WTC11 (cell line): ENCODE data around the gene DDX28. TPM values are rescaled to one million over a fixed set of nuclear protein-coding genes. Genes with fewer than 3 reads are reported as not detected.

Source experiments
- ATAC-seq: fragments of 200-7000 bp; cut with Tn5 transposase; 2 replicates; pipeline ENCODE4 v1.10.0; 2021; ENCODE audit warnings: mild to moderate bottlenecking, moderate library complexity
- CTCF ChIA-PET: fragments of 300-600 bp; sonication (Branson Sonifier 250); formaldehyde crosslinking; loops from one replicate; lab custom pipeline; 2021; ENCODE audit warnings: antibody characterized with exemption; lab: Charles Lee
- POLR2A ChIA-PET: fragments of 350-600 bp; sonication (Branson Sonifier 250); formaldehyde crosslinking; loops from one replicate; lab custom pipeline; 2021; ENCODE audit warnings: antibody characterized with exemption; lab: Charles Lee
- DNase-seq: peaks from one replicate; pipeline ENCODE4 v3.0.0; 2021; ENCODE audit warnings: low spot score
- H3K27ac Mint-ChIP-seq: 2 replicates; pipeline ENCODE4 v1.8.0; 2021; ENCODE audit warnings: mixed read lengths
- H3K27me3 Mint-ChIP-seq: 2 replicates; pipeline ENCODE4 v1.8.0; 2021; ENCODE audit warnings: low read depth, mild to moderate bottlenecking, moderate library complexity, mixed read lengths
- H3K36me3 Mint-ChIP-seq: 2 replicates; pipeline ENCODE4 v1.8.0; 2021; ENCODE audit warnings: mixed read lengths
- H3K4me1 Mint-ChIP-seq: 2 replicates; pipeline ENCODE4 v1.8.0; 2022; ENCODE audit warnings: mixed read lengths
- H3K4me3 Mint-ChIP-seq: 2 replicates; pipeline ENCODE4 v1.8.0; 2021; ENCODE audit warnings: mild to moderate bottlenecking, moderate library complexity, mixed read lengths
- H3K9me3 Mint-ChIP-seq: 2 replicates; pipeline ENCODE4 v1.8.0; 2021; ENCODE audit warnings: mixed read lengths
- ELF4 ChIP-seq: sonication (generic); formaldehyde crosslinking; IDR thresholded peaks from 2 replicates; pipeline ENCODE4 v1.8.1; 2022; ENCODE audit warnings: low read depth, mild to moderate bottlenecking, moderate library complexity, missing genetic modification reagents
- EMX1 ChIP-seq: fragments of 250-450 bp; sonication (Bioruptor Pico); IDR thresholded peaks from 2 replicates; pipeline ENCODE4 v1.8.0; 2021; ENCODE audit warnings: mild to moderate bottlenecking
- ESRRA ChIP-seq: sonication (generic); formaldehyde crosslinking; IDR thresholded peaks from 2 replicates; pipeline ENCODE4 v1.8.1; 2022; ENCODE audit warnings: mild to moderate bottlenecking, missing genetic modification reagents, borderline replicate concordance
- FOXJ3 ChIP-seq: sonication (generic); formaldehyde crosslinking; IDR thresholded peaks from 2 replicates; pipeline ENCODE4 v1.9.0; 2021; ENCODE audit warnings: missing genetic modification reagents, mild to moderate bottlenecking, borderline replicate concordance
- IRF2 ChIP-seq: sonication (generic); formaldehyde crosslinking; IDR thresholded peaks from 2 replicates; pipeline ENCODE4 v1.8.0; 2022; ENCODE audit warnings: low read depth, missing genetic modification reagents, borderline replicate concordance
- JAZF1 ChIP-seq: fragments of 250-450 bp; sonication (Bioruptor Pico); IDR thresholded peaks from 2 replicates; pipeline ENCODE4 v1.9.0; 2021; ENCODE audit warnings: moderate library complexity, mild to moderate bottlenecking, inconsistent platforms
- JUN ChIP-seq: sonication (generic); formaldehyde crosslinking; IDR thresholded peaks from 2 replicates; pipeline ENCODE4 v1.8.0; 2023; ENCODE audit warnings: mild to moderate bottlenecking, missing genetic modification reagents
- MXD4 ChIP-seq: fragments of 250-450 bp; sonication (Bioruptor Pico); IDR thresholded peaks from 2 replicates; pipeline ENCODE4 v1.8.0; 2021; ENCODE audit warnings: mild to moderate bottlenecking, moderate library complexity, borderline replicate concordance
- MYBL2 ChIP-seq: sonication (generic); formaldehyde crosslinking; IDR thresholded peaks from 2 replicates; pipeline ENCODE4 v1.8.1; 2023; ENCODE audit warnings: mild to moderate bottlenecking, moderate library complexity, missing genetic modification reagents
- NR1H2 ChIP-seq: sonication (generic); formaldehyde crosslinking; IDR thresholded peaks from 2 replicates; pipeline ENCODE4 v1.9.0; 2021; ENCODE audit warnings: mild to moderate bottlenecking, moderate library complexity, missing genetic modification reagents
- NR3C1 ChIP-seq: sonication (generic); formaldehyde crosslinking; conservative IDR thresholded peaks from 2 replicates; pipeline ENCODE4 v1.8.1; 2023; ENCODE audit warnings: low read depth, mild to moderate bottlenecking, missing genetic modification reagents
- PRRX2 ChIP-seq: fragments of 250-450 bp; sonication (Bioruptor Pico); IDR thresholded peaks from 2 replicates; pipeline ENCODE4 v1.8.0; 2021; ENCODE audit warnings: mild to moderate bottlenecking
- RELA ChIP-seq: sonication (generic); formaldehyde crosslinking; IDR thresholded peaks from 2 replicates; pipeline ENCODE4 v1.8.1; 2022; ENCODE audit warnings: missing genetic modification reagents, mild to moderate bottlenecking, borderline replicate concordance
- RORB ChIP-seq: fragments of 250-450 bp; sonication (Bioruptor Pico); IDR thresholded peaks from 2 replicates; pipeline ENCODE4 v1.9.0; 2021; ENCODE audit warnings: mild to moderate bottlenecking
- SP1 ChIP-seq: sonication (generic); formaldehyde crosslinking; conservative IDR thresholded peaks from 2 replicates; pipeline ENCODE4 v1.8.1; 2022; ENCODE audit warnings: missing genetic modification reagents
- TCF7 ChIP-seq: sonication (generic); formaldehyde crosslinking; IDR thresholded peaks from 2 replicates; pipeline ENCODE4 v1.8.0; 2022; ENCODE audit warnings: mild to moderate bottlenecking, low read depth, missing genetic modification reagents, moderate library complexity
- ZNF263 ChIP-seq: sonication (generic); formaldehyde crosslinking; IDR thresholded peaks from 2 replicates; pipeline ENCODE4 v1.8.1; 2022; ENCODE audit warnings: low read depth, mild to moderate bottlenecking, moderate library complexity, missing genetic modification reagents
- ZNF671 ChIP-seq: fragments of 250-450 bp; sonication (Bioruptor Pico); IDR thresholded peaks from 2 replicates; pipeline ENCODE4 v1.8.0; 2021; ENCODE audit warnings: mild to moderate bottlenecking
- total RNA-seq: library from RNA; stranded (reverse); gene quantifications from 3 replicates; pipeline ENCODE4 v1.2.3, GENCODE V29; 2021
- TF ChIP-seq, protein P1 (sequence below): sonication (generic); formaldehyde crosslinking; conservative IDR thresholded peaks from 2 replicates; pipeline ENCODE4 v1.8.1; 2022; ENCODE audit warnings: mild to moderate bottlenecking, missing genetic modification reagents
- TF ChIP-seq, protein P2 (sequence below): fragments of 250-450 bp; sonication (Bioruptor Pico); conservative IDR thresholded peaks from 2 replicates; pipeline ENCODE4 v1.9.0; 2021; ENCODE audit warnings: mild to moderate bottlenecking
- TF ChIP-seq, protein P3 (sequence below): sonication (generic); formaldehyde crosslinking; IDR thresholded peaks from 2 replicates; pipeline ENCODE4 v1.8.1; 2022; ENCODE audit warnings: low read depth, missing genetic modification reagents, borderline replicate concordance
- TF ChIP-seq, protein P4 (sequence below): sonication (generic); formaldehyde crosslinking; IDR thresholded peaks from 2 replicates; pipeline ENCODE4 v1.8.1; 2022; ENCODE audit warnings: low read depth, mild to moderate bottlenecking, moderate library complexity, missing genetic modification reagents, borderline replicate concordance
- TF ChIP-seq, protein P5 (sequence below): sonication (generic); formaldehyde crosslinking; IDR thresholded peaks from 2 replicates; pipeline ENCODE4 v1.8.1; 2022; ENCODE audit warnings: mild to moderate bottlenecking, moderate library complexity, missing genetic modification reagents
- TF ChIP-seq, protein P6 (sequence below): sonication (generic); formaldehyde crosslinking; IDR thresholded peaks from 2 replicates; pipeline ENCODE4 v1.8.1; 2023; ENCODE audit warnings: mild to moderate bottlenecking, missing genetic modification reagents, moderate library complexity
- TF ChIP-seq, protein P7 (sequence below): fragments of 250-450 bp; sonication (Bioruptor Pico); IDR thresholded peaks from 2 replicates; pipeline ENCODE4 v1.9.0; 2021; ENCODE audit warnings: mild to moderate bottlenecking, borderline replicate concordance

The DDX28 gene
- total RNA-seq, 1 experiment from 2014 or later, result 15.2 TPM

DNA sequence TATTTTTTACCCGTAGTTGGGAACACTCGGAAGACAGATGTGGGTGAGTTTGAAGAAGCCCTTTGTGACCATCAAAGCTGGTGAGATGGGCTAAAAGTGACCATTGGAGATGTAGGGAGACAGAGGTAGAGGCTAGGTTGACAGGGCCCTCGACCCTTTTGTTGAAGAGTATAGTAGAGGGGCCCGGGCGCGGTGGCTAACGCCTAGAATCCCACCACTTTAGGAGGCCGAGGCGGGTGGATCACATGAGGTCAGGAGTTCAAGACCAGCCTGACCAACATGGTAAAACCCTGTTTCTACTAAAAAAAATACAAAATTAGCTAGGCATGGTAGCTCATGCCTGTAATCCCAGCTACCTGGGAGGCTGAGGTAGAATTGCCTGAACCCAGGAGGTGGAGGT lies 45.9 kb upstream of the DDX28 start:
- Mint-ChIP-seq H3K4me3 (no peak overlapping the region), H3K4me1 (no peaks in the 10 kb centered on the region), H3K27ac (no peak overlapping the region), H3K36me3 (peaks cover 26% of the 10 kb centered on the region), H3K9me3 (no peaks in the 10 kb centered on the region), H3K27me3 (no peaks in the 10 kb centered on the region)
- DNase-seq, result no peak
- POLR2A ChIA-PET, result no interaction called here
- no peak for ATAC-seq
- TF ChIP-seq, protein P1, sequence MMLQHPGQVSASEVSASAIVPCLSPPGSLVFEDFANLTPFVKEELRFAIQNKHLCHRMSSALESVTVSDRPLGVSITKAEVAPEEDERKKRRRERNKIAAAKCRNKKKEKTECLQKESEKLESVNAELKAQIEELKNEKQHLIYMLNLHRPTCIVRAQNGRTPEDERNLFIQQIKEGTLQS (CRISPR knock-in tag), result no peak
- no peak for TF ChIP-seq NR1H2 (CRISPR knock-in tag)
- TF ChIP-seq FOXJ3 (CRISPR knock-in tag), result no peak
- TF ChIP-seq PRRX2 (CRISPR knock-in tag), result no peak
- no peak for TF ChIP-seq RELA (CRISPR knock-in tag)
- no peak for TF ChIP-seq NR3C1
- TF ChIP-seq TCF7 (CRISPR knock-in tag), result no peak
- TF ChIP-seq ZNF671 (CRISPR knock-in tag), result no peak
- no peak for TF ChIP-seq ZNF263 (CRISPR knock-in tag)
- TF ChIP-seq, protein P2, sequence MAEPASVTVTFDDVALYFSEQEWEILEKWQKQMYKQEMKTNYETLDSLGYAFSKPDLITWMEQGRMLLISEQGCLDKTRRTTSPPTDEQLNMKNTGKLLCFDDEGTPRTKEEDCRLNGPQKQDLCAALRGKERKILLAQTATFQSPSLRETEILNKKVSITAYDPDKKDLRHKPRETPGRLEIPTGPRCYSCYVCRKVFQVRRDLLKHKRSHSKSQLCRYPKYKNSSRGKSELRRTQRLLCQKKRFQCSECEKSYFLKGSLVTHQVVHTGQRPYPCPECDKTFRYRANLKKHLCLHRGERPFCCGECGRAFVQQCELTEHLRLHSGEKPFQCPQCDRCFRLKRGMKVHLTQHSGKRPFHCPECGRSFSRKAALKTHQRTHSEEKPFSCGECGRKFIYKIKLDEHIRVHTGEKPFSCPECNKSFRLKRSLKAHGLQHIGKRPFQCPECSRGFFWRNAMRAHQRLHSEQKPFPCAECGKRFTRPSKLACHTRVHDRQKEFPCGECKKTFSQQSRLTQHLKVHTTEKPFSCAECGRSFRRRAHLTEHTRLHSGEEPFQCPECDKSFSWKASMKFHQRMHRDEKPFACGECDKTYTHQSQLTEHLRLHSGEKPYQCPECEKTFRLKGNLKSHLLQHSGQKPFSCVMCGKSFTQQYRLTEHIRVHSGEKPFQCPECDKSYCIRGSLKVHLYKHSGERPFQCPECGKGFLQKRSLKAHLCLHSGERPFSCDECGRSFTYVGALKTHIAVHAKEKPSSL (CRISPR knock-in tag), result no peak
- no peak for TF ChIP-seq JAZF1 (CRISPR knock-in tag)
- CTCF ChIA-PET, result interaction anchor here (0.6 to 0.9 kb wide), 2 partner anchors 15 to 252 kb away, joined by 3 to 7 read pairs; no protein-coding TSS in a partner anchor

DNA sequence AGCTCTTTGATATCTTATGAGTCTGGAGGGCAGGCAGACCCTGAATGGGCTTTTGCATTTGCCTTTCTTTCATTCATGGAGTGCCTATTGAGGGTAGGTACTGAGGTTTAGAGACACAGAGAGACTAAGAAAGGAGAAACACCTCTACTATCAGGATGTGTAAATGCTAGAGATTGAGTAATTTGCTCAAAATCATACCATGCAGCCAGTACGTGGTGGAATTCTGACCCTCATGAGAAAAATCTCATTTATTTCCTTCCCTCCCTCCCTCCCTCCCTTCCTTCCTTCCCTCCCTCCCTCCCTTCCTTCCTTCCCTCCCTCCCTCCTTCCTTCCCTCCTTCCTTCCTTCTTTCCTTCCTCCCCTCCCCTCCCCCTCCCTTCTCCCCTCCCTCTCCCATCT lies 43.7 kb upstream of the DDX28 start:
- no peaks in the 10 kb centered on the region for H3K27me3 Mint-ChIP-seq
- H3K4me3 Mint-ChIP-seq, result no peak overlapping the region
- ChIA-PET POLR2A (interaction anchor here (0.5 kb wide), 1 partner anchor 151 kb away, joined by 3 read pairs; no protein-coding TSS in a partner anchor), CTCF (interaction anchor here (1.0 kb wide), 1 partner anchor 17 kb away, joined by 3 read pairs; no protein-coding TSS in a partner anchor)
- H3K9me3 Mint-ChIP-seq, result no peaks in the 10 kb centered on the region
- no peak for DNase-seq
- H3K4me1 Mint-ChIP-seq, result no peaks in the 10 kb centered on the region
- H3K36me3 Mint-ChIP-seq, result peaks cover 17% of the 10 kb centered on the region
- no peak for ATAC-seq
- H3K27ac Mint-ChIP-seq, result no peak overlapping the region
- TF ChIP-seq MYBL2 (no peak), ESRRA (CRISPR knock-in tag) (no peak), SP1 (no peak), TCF7 (CRISPR knock-in tag) (no peak), MXD4 (CRISPR knock-in tag) (no peak), ELF4 (CRISPR knock-in tag) (no peak), EMX1 (no peak), IRF2 (CRISPR knock-in tag) (no peak), RORB (no peak), JUN (CRISPR knock-in tag) (no peak)
- TF ChIP-seq, protein P3, sequence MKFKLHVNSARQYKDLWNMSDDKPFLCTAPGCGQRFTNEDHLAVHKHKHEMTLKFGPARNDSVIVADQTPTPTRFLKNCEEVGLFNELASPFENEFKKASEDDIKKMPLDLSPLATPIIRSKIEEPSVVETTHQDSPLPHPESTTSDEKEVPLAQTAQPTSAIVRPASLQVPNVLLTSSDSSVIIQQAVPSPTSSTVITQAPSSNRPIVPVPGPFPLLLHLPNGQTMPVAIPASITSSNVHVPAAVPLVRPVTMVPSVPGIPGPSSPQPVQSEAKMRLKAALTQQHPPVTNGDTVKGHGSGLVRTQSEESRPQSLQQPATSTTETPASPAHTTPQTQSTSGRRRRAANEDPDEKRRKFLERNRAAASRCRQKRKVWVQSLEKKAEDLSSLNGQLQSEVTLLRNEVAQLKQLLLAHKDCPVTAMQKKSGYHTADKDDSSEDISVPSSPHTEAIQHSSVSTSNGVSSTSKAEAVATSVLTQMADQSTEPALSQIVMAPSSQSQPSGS (CRISPR knock-in tag), result no peak
- TF ChIP-seq, protein P4, sequence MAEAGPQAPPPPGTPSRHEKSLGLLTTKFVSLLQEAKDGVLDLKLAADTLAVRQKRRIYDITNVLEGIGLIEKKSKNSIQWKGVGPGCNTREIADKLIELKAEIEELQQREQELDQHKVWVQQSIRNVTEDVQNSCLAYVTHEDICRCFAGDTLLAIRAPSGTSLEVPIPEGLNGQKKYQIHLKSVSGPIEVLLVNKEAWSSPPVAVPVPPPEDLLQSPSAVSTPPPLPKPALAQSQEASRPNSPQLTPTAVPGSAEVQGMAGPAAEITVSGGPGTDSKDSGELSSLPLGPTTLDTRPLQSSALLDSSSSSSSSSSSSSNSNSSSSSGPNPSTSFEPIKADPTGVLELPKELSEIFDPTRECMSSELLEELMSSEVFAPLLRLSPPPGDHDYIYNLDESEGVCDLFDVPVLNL, result no peak
- TF ChIP-seq, protein P5, sequence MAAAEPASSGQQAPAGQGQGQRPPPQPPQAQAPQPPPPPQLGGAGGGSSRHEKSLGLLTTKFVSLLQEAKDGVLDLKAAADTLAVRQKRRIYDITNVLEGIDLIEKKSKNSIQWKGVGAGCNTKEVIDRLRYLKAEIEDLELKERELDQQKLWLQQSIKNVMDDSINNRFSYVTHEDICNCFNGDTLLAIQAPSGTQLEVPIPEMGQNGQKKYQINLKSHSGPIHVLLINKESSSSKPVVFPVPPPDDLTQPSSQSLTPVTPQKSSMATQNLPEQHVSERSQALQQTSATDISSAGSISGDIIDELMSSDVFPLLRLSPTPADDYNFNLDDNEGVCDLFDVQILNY (CRISPR knock-in tag), result no peak
- TF ChIP-seq, protein P6, sequence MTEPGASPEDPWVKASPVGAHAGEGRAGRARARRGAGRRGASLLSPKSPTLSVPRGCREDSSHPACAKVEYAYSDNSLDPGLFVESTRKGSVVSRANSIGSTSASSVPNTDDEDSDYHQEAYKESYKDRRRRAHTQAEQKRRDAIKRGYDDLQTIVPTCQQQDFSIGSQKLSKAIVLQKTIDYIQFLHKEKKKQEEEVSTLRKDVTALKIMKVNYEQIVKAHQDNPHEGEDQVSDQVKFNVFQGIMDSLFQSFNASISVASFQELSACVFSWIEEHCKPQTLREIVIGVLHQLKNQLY (CRISPR knock-in tag), result no peak
- TF ChIP-seq, protein P7, sequence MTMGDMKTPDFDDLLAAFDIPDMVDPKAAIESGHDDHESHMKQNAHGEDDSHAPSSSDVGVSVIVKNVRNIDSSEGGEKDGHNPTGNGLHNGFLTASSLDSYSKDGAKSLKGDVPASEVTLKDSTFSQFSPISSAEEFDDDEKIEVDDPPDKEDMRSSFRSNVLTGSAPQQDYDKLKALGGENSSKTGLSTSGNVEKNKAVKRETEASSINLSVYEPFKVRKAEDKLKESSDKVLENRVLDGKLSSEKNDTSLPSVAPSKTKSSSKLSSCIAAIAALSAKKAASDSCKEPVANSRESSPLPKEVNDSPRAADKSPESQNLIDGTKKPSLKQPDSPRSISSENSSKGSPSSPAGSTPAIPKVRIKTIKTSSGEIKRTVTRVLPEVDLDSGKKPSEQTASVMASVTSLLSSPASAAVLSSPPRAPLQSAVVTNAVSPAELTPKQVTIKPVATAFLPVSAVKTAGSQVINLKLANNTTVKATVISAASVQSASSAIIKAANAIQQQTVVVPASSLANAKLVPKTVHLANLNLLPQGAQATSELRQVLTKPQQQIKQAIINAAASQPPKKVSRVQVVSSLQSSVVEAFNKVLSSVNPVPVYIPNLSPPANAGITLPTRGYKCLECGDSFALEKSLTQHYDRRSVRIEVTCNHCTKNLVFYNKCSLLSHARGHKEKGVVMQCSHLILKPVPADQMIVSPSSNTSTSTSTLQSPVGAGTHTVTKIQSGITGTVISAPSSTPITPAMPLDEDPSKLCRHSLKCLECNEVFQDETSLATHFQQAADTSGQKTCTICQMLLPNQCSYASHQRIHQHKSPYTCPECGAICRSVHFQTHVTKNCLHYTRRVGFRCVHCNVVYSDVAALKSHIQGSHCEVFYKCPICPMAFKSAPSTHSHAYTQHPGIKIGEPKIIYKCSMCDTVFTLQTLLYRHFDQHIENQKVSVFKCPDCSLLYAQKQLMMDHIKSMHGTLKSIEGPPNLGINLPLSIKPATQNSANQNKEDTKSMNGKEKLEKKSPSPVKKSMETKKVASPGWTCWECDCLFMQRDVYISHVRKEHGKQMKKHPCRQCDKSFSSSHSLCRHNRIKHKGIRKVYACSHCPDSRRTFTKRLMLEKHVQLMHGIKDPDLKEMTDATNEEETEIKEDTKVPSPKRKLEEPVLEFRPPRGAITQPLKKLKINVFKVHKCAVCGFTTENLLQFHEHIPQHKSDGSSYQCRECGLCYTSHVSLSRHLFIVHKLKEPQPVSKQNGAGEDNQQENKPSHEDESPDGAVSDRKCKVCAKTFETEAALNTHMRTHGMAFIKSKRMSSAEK (CRISPR knock-in tag), result no peak
- TF ChIP-seq, protein P1 (CRISPR knock-in tag), result no peak
